HG03108 (cell line): ENCODE data around the gene C19orf47.
"Not testable (repeated sequence)": the region's sequence is repeated elsewhere in the genome, so short reads cannot be mapped to it uniquely, and the experiment has no call there.

Source experiments
- ATAC-seq: cut with Tn5 transposase; IDR thresholded peaks from one replicate; pipeline ENCODE4 v1.9.1; 2021; ENCODE audit warnings: moderate library complexity; ENCODE audit not compliant: unreplicated experiment

C19orf47 gene

DNA sequence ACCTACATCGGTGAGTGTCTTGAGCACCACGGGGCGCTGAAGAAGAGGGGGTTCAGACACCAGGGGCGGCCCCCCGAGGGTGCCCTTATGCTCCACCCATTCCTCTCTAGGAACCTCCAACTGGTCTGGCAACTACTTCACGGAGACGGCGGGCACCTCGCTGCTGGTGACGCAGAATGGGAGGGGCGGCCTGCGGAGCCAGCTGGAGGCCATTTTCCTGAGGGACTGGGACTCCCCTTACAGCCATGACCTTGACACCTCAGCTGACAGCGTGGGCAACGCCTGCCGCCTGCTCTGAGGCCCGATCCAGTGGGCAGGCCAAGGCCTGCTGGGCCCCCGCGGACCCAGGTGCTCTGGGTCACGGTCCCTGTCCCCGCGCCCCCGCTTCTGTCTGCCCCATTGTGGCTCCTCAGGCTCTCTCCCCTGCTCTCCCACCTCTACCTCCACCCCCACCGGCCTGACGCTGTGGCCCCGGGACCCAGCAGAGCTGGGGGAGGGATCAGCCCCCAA, 29.7 kb upstream of the C19orf47 start:
- no peak for ATAC-seq

DNA sequence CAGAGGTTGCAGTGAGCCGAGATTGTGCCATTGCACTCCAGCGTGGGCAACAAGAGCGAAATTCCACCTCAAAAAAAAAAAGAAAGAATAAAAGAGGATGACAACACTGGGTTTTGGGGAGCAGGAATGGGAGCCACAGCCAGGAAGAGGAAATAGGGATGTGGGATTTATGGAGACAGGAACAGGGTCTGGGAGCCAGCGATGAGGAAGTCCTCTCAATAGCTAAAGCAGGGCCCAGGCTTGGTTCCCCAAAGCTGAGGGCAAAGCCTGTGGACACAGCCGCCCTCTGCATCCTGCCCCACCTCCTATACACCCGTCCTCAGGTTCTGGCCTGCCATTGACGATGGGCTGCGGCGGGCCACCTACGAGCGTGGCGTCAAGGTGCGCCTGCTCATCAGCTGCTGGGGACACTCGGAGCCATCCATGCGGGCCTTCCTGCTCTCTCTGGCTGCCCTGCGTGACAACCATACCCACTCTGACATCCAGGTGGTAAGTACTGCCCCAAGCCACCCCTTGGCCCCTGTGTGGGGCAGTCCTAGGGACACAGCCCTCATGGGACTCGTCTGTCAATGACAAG, 28.2 kb upstream of the C19orf47 start:
- no peak for ATAC-seq

DNA sequence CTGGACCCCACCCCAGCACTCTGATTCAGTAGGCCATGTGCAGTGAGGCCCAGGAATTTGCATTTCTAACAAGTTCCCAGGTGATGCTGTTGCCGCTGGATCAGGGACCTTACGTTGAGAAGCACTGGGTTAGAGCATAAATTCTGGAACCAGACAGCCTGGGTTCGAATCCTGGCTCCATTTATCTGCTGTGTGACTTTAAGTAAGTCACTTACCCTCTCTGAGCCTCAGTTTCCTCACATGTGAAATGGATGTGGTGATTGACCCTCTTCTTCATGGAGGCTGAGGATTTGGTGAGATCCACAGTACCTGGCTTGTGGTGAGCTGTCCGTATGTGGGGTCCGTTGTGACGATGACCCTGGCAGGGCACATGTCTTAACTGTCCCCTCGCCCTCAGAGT, 25.9 kb upstream of the C19orf47 start:
- no peak for ATAC-seq

DNA sequence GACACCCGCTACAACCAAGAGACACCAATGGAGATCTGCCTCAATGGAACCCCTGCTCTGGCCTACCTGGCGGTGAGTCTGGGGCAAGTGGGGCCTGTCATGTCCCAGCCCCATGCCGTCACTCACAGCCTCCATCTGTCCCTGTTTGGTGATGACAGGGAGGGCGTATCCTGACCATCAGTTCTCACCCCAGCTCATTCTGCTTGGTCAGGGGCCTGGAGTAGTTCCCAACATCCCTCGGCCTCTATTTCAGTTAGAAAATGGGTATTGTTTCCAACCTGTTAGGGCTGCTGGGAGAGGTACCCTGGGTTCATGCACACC, 23.6 kb upstream of the C19orf47 start:
- ATAC-seq: no peak

DNA sequence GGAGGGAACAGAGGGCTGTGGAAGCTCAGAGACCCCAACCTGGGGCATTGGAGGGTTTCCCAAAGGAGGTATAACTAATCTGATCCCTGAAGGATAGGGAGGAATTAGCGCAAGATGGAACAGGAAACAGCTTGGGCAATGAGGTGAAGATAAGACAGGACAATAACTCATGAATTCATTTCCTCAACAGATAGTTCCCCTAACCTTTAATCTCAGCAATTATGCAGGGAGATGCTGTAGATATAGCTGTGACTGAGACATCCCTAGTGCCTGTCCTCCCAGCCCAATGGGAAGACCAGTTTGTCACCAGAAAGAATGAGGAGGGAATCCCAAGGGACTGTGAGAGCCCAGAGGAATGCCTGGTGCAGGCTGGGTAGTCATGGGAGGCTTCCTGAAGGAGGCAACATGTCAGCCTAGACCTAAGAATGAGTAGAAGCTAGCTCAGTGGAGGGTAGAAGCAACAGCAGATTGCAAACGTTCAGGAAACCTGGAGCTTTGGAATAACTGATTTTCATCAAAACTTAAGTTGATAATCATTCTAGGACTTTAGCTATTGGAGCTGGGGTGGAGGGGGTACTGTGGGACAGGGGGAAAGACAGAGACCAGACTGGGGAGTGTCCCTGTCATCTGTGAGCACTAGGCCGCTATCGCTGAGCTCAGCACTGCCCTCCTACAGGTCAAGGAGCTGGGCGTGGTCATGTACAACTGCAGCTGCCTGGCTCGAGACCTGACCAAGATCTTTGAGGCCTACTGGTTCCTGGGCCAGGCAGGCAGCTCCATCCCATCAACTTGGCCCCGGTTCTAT, 23.0 kb upstream of the C19orf47 start:
- no peak for ATAC-seq

DNA sequence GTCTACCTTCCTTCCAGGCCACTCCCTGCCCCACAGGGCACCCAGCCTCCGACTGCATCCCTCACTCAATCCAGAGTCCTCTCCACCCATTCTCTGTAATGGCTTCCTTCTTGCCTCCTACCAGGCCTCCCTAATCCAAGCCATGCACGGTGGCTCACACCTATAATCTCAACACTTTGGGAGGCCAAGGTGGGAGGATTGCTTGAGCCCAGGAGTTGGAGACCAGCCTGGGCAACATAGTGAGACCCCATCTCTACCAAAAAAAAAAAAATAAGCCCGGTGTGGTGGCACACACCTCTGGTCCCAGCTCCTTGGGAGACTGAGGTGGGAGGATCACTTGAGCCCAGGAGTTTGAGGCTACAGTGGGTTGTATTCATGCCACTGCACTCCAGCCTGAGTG, 22.1 kb upstream of the C19orf47 start:
- ATAC-seq: not testable (repeated sequence)

DNA sequence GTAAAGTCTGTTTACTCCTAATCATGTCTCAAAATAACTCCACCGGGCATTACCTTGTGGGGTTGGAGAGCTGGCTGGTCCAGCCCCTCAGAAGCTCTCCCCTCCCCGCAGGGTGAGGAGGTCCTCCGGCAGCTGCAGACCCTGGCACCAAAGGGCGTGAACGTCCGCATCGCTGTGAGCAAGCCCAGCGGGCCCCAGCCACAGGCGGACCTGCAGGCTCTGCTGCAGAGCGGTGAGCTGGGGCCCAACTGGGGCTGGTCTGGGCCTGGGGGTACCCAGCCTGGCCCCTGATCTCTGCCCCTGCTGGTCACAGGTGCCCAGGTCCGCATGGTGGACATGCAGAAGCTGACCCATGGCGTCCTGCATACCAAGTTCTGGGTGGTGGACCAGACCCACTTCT, 21.6 kb upstream of the C19orf47 start:
- no peak for ATAC-seq

DNA sequence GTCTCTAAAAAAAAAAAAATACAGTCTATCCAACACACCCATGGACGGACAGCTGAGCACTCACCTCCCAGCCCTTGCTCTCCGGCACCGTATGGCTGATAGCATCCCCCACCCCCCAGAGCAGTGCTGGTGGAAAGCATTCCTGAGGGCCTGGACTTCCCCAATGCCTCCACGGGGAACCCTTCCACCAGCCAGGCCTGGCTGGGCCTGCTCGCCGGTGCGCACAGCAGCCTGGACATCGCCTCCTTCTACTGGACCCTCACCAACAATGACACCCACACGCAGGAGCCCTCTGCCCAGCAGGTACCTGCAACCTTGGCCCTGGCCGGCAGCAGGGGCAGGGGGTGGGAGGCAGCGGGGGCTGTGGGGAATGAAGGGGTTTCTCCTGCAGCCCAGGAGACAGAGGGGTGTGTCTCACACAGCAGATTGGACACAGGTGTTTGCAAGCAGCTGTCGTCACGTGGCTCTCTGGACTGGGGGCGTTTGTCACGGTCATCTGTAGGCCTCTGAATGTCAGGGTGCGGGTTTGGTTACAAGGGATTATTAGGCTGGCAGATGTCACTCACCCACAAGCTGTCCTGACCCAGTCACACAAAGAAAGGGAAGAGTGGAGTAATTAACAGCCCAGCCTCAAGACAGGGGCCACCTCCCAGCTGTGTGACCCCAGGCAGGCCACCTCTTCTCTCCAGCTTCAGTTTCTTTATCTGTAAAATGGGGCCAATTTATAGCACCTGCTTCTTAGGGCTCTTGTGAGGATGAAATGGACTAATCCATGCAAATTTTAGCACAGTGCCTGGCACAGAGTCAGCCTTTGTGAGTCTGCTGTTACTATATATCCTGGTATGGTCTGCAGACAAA, 19.6 kb upstream of the C19orf47 start:
- ATAC-seq: no peak

DNA sequence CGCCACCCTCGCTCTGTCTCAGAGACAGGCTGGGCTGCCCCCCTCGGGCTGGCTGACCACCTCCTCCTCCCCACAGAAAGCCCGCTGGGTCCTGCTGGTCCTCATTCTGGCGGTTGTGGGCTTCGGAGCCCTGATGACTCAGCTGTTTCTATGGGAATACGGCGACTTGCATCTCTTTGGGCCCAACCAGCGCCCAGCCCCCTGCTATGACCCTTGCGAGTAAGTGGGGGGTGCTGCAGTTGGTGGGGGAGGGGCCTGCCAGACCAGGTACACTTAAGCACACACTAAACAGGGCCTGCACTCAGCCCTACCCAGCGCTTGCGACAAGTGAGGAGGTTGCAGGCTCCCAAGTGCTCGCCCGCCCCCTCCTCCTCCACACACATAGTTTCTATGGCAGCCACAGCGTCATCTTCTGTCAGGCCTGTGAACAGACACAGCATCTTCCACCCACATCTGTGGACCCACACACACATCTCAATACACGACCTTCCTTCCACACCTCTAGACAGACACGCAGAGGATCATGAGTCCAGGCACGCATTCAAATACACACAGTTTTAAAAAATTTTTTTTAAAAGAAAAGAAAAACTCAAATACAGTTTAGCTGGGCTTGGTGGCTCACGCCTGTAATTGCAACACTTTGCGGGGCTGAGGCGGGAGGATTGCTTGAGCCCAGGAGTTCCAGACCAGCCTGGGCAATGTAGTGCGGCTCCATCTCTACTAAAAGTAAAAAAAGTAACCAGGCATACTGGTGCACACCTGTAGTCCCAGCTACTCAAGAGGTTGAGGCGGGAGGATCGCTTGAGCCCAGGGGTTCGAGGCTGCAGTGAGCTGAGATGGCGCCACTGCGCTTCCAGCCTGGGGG, 18.7 kb upstream of the C19orf47 start:
- no peak for ATAC-seq

DNA sequence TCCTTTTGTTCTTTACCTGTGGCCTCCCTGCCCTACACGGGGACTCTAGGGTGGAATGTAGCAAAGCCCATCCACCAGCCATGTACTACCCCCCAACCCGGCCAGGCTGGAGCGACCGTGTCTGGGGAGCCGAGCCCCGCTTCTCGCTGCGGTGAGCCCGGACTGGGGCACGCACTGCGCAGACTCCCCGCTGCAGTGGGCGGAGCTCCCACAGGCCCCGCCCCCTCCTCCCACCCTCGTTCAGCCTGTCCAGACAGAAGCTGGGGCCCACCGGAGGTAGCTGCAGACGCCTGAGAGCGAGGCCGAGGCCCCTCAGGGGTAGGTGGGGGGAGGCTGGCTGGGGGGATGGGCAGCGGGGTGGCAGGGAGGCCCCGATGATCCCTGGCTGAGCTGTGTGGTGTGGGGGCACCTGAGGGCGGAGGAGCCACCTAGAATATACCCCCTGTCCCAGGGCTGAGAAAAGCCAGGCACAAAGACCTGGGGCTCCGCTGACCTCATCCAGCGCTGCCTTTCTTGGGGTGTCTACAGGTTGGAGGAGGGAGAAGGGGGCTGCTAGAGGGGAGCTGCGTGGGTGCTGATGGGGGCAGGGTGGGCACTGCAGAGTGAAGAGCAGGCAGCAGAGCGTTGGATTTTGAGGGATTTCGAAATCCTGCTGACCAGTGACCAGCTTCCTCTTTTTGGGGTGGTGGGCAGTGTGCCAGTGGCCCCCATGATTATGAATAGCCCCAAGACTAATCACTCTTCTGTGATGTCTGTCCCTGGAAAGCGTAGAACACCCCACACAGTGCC, 17.6 kb upstream of the C19orf47 start:
- ATAC-seq: no peak

DNA sequence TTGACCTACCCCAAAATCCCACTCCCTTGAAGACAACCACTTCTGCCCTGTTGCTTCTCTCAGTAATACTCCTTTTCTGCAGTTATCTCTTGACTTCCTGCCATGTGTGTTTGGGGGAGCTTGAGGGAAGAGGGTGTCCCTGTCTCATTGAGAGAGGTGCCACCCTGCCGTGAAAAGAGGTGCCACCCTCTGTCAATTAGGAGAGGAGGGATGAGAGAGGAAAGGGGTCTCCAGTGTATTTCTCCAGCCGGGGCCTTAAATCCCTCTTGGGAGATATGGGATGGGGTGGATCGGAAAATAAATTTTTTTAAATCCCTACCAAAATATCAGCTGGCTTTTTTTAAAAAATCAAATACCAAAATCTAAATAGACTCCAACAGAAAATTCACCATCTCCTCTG, 16.8 kb upstream of the C19orf47 start:
- no peak for ATAC-seq

DNA sequence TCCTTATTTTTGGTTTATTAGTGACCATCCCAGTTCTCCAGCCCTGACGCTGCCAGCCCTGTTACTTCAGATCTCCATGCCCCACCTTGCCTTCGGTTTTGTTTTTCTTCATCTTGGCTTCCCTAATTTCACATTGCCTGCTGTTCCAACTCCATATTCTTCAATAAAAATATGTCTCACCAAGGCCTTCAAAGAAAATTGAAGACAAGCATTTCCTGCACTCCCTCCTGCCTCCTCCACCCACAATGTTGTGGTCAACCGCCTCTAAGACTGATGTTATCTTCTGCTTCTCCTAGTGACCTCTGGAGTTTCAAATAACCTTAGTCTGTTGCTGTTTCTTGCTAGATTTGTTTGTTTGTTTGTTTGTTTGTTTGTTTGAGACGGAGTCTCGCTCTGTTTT, 14.9 kb upstream of the C19orf47 start:
- no peak for ATAC-seq

DNA sequence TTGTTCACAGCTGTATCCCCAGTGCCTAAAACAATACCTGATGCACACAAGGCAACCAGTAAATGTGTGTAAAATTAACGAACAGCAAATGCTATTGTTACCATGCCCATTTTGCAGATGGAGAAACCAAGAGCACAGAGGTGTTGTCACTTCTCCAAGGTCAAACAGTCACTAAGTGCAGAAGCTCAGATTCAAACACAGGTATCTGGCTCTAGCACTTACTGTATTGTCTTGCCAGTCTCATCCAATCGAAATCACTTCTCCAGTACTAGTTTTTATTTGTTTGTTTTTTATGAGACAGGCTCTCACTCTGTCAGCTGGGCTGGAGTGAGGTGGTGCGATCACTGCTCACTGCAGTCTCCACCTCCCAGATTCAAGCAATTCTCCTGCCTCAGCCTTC, 14.0 kb upstream of the C19orf47 start:
- no peak for ATAC-seq

DNA sequence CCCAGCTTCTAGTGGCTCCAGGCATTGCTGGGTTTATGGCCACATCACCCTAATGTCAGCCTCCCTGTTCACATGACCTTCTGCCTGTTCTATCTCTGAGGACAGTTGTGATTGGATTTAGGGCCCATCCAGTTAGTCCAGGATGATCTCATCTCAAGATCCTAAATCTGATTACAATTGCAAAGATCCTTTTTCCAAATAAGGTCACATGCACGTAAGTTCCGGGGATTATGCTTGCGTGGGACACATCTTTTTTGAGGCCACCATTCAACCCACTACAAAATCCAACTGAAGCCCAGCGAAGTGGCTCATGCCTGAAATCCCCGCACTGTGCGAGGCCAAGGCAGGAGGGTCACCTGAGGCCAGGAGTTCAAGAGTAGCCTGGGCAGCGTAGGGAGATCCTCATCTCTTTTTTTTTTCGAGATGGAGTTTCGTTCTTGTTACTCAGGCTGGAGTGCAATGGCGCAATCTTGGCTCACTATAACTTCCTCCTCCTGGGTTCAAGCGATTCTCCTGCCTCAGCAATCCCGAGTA, 12.6 kb upstream of the C19orf47 start:
- no peak for ATAC-seq

DNA sequence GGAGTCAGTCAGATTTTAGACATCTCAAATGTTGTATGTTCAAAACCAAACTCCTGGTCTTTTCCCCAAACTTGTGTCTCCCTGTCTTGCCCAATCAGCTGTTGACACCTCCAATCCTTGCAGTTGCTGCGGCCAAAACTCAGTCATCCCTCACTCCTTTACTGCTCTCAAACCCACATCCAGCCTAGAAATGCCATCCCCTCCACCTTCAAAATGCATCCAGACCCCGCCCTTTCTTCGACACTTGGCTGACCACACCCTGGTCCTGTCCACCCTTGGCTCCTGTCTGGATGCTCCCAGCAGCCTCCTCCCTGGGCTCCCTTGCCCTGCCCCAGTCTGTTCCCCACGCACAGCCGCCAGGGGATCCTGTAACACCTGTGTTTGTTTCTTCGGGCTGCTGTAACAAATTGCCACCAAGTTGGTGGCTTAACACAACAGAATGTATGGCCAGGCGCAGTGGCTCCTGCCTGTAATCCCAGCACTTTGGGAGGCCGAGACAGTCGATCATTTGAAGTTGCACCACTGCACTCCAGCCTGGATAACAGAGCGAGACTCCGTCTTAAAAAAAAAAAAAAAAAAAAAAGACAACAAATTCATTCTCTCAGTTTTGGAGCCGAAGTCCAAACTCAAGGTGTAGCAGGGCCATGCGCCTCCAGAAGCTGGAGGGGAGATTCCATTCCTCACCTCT, 12.0 kb upstream of the C19orf47 start:
- ATAC-seq: no peak

DNA sequence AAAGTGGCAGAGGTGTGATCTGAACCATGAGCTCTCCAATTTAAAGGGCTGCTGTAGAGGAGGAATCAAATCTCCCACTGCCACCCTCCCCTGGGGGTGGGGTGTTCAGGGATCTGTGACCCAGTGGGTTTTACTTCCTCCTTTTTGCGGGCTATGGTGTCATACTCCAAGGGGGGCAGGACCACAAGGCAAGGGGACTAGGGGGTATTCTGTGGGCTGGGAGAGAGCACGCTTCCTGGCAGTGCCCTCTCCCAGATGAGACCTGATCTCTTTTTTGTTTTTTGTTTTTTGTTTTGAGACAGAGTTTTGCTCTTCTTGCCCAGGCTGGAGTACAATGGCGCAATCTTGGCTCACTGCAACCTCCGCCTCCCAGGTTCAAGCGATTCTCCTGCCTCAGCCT, 10.6 kb upstream of the C19orf47 start:
- ATAC-seq: no peak

DNA sequence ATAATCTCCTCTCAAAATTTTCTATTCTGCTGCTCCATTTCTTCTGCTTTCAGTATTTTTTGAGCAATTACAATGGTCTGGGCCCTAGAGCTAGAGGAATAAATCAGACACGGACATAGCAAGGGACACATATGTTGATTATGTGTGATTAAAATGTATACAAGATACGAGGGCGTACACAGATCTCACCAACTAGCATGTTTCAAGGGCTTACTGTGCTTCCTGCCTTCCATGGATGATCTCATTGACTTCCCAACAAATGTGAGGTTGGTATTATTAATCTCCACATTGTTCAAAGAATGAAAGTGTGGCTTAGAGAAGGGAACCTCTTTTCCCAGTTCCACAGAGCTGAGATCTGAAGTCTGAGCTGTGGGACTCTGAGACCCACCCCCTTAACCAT, 9.4 kb upstream of the C19orf47 start:
- no peak for ATAC-seq

DNA sequence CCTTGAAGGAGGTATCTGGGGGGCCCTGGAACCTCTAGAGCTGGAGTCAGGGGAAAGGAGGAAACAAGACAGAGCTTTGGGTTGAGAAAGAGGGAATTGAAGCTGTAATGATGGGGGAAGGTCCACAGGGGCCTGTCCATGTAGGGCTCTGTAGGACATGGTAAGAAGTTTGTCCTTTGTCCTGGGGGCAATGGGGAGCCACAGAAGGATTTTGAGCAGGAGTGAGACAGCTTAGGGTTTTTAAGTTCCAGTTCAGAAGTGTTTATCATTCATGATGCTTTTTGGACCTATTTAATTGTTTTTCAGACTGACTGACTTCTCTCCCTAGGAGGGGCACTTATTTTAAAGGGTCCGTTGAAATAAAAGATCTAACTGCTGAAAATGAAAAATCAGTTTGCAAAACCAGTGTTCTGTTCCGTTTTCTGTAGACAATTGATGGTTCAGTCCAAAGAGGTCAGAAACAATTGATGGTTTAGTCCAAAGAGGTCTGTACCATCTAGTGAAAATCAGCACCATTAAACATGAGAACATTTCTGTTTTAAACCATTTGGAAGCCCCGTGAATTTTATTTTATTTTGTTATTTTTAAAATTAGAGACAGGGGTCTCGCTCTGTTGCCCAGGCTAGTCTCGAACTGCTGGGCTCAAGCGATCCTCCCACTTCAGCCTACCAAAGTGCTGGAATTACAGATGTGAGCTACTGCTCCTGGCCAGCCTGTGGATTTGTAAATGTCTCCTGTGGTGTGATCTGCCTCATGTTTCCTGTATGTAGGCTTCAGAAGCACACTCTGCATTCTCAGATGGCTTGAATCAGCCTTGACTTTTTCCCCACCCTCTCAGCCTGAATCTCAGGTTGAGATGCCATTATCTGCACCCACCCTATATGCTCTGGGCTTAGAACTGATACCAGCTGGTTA, 8.7 kb upstream of the C19orf47 start:
- ATAC-seq: no peak
